H9 (cell line): ENCODE results near the gene ZSWIM4. TPM values are rescaled to one million over a fixed set of nuclear protein-coding genes. Genes with fewer than 3 reads are reported as not detected.
A peak's percentile ranks its signal among the peaks of the same experiment; 100 is the strongest.

Experiments used
- DNase-seq: peaks from one replicate; pipeline ENCODE4 v3.0.0-alpha.2; 2017
- H2AFZ ChIP-seq: one replicate; pipeline ENCODE4 v1.6.1; 2013; ENCODE audit warnings: mild to moderate bottlenecking, low read length, control low read depth, moderate library complexity
- H2AK5ac ChIP-seq: 2 replicates; pipeline ENCODE4 v1.6.1; 2013; ENCODE audit warnings: low read length, control low read depth, mixed read lengths; ENCODE audit not compliant: insufficient read length
- H2BK120ac ChIP-seq: one replicate; pipeline ENCODE4 v1.6.1; 2013; ENCODE audit warnings: low read depth, mild to moderate bottlenecking, low read length, control low read depth, inconsistent platforms; ENCODE audit not compliant: poor library complexity, severe bottlenecking
- H2BK12ac ChIP-seq: 2 replicates; pipeline ENCODE4 v1.6.1; 2013; ENCODE audit warnings: low read length, control low read depth, mixed read lengths, low read depth; ENCODE audit not compliant: insufficient read length
- H2BK15ac ChIP-seq: 2 replicates; pipeline ENCODE4 v1.6.1; 2013; ENCODE audit warnings: low read depth, low read length, control low read depth
- H2BK20ac ChIP-seq: one replicate; pipeline ENCODE4 v1.6.1; 2013; ENCODE audit warnings: low read depth, mild to moderate bottlenecking, low read length, control low read depth, inconsistent platforms; ENCODE audit not compliant: poor library complexity, severe bottlenecking
- H2BK5ac ChIP-seq: 2 replicates; pipeline ENCODE4 v1.6.1; 2013; ENCODE audit warnings: low read length, control low read depth, mixed read lengths; ENCODE audit not compliant: insufficient read length
- H3K14ac ChIP-seq: 2 replicates; pipeline ENCODE4 v1.6.1; 2013; ENCODE audit warnings: low read length, control low read depth; ENCODE audit not compliant: insufficient read depth
- H3K18ac ChIP-seq: 2 replicates; pipeline ENCODE4 v1.6.1; 2013; ENCODE audit warnings: low read depth, mild to moderate bottlenecking, mixed read lengths, low read length, control low read depth; ENCODE audit not compliant: insufficient read length
- H3K23ac ChIP-seq: 2 replicates; pipeline ENCODE4 v1.6.1; 2013; ENCODE audit warnings: low read length, control low read depth, mixed read lengths, low read depth; ENCODE audit not compliant: insufficient read length
- H3K23me2 ChIP-seq: 2 replicates; pipeline ENCODE4 v1.6.1; 2013; ENCODE audit warnings: low read depth, mild to moderate bottlenecking, mixed read lengths, low read length, control low read depth; ENCODE audit not compliant: insufficient read length, poor library complexity, severe bottlenecking
- H3K27ac ChIP-seq: 2 replicates; pipeline ENCODE4 v1.5.1; 2013; ENCODE audit warnings: low read length, control low read depth, mixed read lengths, low read depth; ENCODE audit not compliant: insufficient read length
- H3K27me3 ChIP-seq: 2 replicates; pipeline ENCODE4 v1.6.1; 2013; ENCODE audit warnings: low read length, control low read depth, inconsistent platforms; ENCODE audit not compliant: insufficient read depth
- H3K4ac ChIP-seq: 2 replicates; pipeline ENCODE4 v1.6.1; 2013; ENCODE audit warnings: low read depth, mild to moderate bottlenecking, control low read depth, inconsistent platforms, low read length, moderate library complexity
- H3K4me1 ChIP-seq: 2 replicates; pipeline ENCODE4 v1.6.1; 2013; ENCODE audit warnings: low read length, control low read depth, inconsistent platforms; ENCODE audit not compliant: insufficient read depth
- H3K4me2 ChIP-seq: 2 replicates; pipeline ENCODE4 v1.6.1; 2013; ENCODE audit warnings: low read length, control low read depth, mixed read lengths; ENCODE audit not compliant: insufficient read length, insufficient read depth
- H3K56ac ChIP-seq: 2 replicates; pipeline ENCODE4 v1.6.1; 2013; ENCODE audit warnings: low read depth, mild to moderate bottlenecking, mixed read lengths, low read length, control low read depth; ENCODE audit not compliant: insufficient read length
- H3K79me1 ChIP-seq: 2 replicates; pipeline ENCODE4 v1.6.1; 2013; ENCODE audit warnings: low read depth, mild to moderate bottlenecking, moderate library complexity, low read length, control low read depth, inconsistent platforms; ENCODE audit not compliant: insufficient read depth, poor library complexity, severe bottlenecking
- H3K79me2 ChIP-seq: 2 replicates; pipeline ENCODE4 v1.6.1; 2013; ENCODE audit warnings: low read length, control low read depth, inconsistent platforms; ENCODE audit not compliant: insufficient read depth
- H3K9ac ChIP-seq: 2 replicates; pipeline ENCODE4 v1.6.1; 2013; ENCODE audit warnings: low read length, control low read depth, mixed read lengths; ENCODE audit not compliant: insufficient read length; ENCODE audit errors: extremely low read depth
- H3K9me3 ChIP-seq: one replicate; pipeline ENCODE4 v1.6.1; 2013; ENCODE audit warnings: low read depth, low read length, inconsistent platforms; ENCODE audit not compliant: control insufficient read depth
- H3T11ph ChIP-seq: one replicate; pipeline ENCODE4 v1.6.1; 2013; ENCODE audit warnings: mild to moderate bottlenecking, low read length, control low read depth, inconsistent platforms
- H4K20me1 ChIP-seq: one replicate; pipeline ENCODE4 v1.6.1; 2013; ENCODE audit not compliant: control insufficient read depth, insufficient read length, insufficient read depth
- H4K5ac ChIP-seq: 2 replicates; pipeline ENCODE4 v1.6.1; 2013; ENCODE audit warnings: low read depth, mild to moderate bottlenecking, mixed read lengths, low read length, control low read depth; ENCODE audit not compliant: insufficient read length
- H4K8ac ChIP-seq: replicated peaks from 2 replicates; pipeline ENCODE4 v1.6.1; 2013; ENCODE audit warnings: low read length, control low read depth, mixed read lengths, low read depth; ENCODE audit not compliant: insufficient read length
- H4K91ac ChIP-seq: 2 replicates; pipeline ENCODE4 v1.6.1; 2013; ENCODE audit warnings: low read depth, mild to moderate bottlenecking, moderate library complexity, mixed read lengths, low read length, control low read depth; ENCODE audit not compliant: insufficient read length
- H3K27ac Mint-ChIP-seq, 3 experiments: 2 replicates in 2 of 3; 3 replicates in 1 of 3; pipeline ENCODE4 v1.8.0; 2020 to 2021; ENCODE audit warnings: mixed read lengths in 3 of 3, mild to moderate bottlenecking in 1 of 3, moderate library complexity in 1 of 3
- H3K27me3 Mint-ChIP-seq: 2 replicates; pipeline ENCODE4 v1.8.0; 2021; ENCODE audit warnings: low read depth, mild to moderate bottlenecking, moderate library complexity, mixed read lengths
- H3K36me3 Mint-ChIP-seq, 3 experiments: 2 replicates in 2 of 3; 3 replicates in 1 of 3; pipeline ENCODE4 v1.8.0; 2020 to 2021; ENCODE audit warnings: low read depth in 3 of 3, mixed read lengths in 3 of 3; ENCODE audit not compliant: insufficient read depth in 1 of 3
- H3K4me1 Mint-ChIP-seq, 2 experiments: 2 replicates each; pipeline ENCODE4 v1.8.0; 2020; ENCODE audit warnings: mixed read lengths in 2 of 2
- H3K4me3 Mint-ChIP-seq, 2 experiments: 2 replicates in 1 of 2; 3 replicates in 1 of 2; pipeline ENCODE4 v1.8.0; 2020 to 2021; ENCODE audit warnings: mild to moderate bottlenecking in 2 of 2, mixed read lengths in 2 of 2, moderate library complexity in 1 of 2
- H3K9me3 Mint-ChIP-seq, 2 experiments: 2 replicates in 1 of 2; 3 replicates in 1 of 2; pipeline ENCODE4 v1.8.0; 2020; ENCODE audit warnings: mild to moderate bottlenecking in 2 of 2, mixed read lengths in 2 of 2, moderate library complexity in 1 of 2
- CTCF ChIP-seq: fragments of 200-600 bp; sonication (generic); conservative IDR thresholded peaks from 3 replicates; pipeline ENCODE4 v1.8.0; 2021; ENCODE audit warnings: antibody characterized with exemption, mild to moderate bottlenecking
- WGBS: extraction: QIAGEN DNeasy Blood & Tissue Kit; methylation state at CpG from one replicate; pipeline ENCODE4 v1.1.7; 2013; ENCODE audit warnings: missing lambda C conversion rate, low lambda C conversion rate, mixed read lengths; ENCODE audit not compliant: insufficient read length; ENCODE audit errors: extremely low coverage; 5-methylcytosine and 5-hydroxymethylcytosine counted together
- total RNA-seq: library from RNA; stranded (reverse); gene quantifications from 2 replicates; pipeline ENCODE4 v1.2.1, GENCODE V29; 2021

ZSWIM4 gene
- total RNA-seq, 1 experiment from 2014 or later: 50.7 TPM

- H3K27ac ChIP-seq: no peak overlapping the region
- no peak overlapping the region for H3K14ac ChIP-seq
- H3K36me3 Mint-ChIP-seq: no peaks in the 10 kb centered on the region; a peak in 1 of 7 replicates
- no peak overlapping the region for H3K23ac ChIP-seq
- H3K27me3 ChIP-seq: peaks cover 36% of the 10 kb centered on the region; the same call in 1 of the 2 replicates
- peaks cover 99% of the 10 kb centered on the region for H3K27me3 Mint-ChIP-seq
- H3K9me3 ChIP-seq: no peaks in the 10 kb centered on the region
- no peaks in the 10 kb centered on the region for H4K20me1 ChIP-seq
- H4K8ac ChIP-seq: no peak overlapping the region
- H3K23me2 ChIP-seq: peaks cover 3% of the 10 kb centered on the region
- H3K9ac ChIP-seq: no peak overlapping the region
- H2BK15ac ChIP-seq: no peak overlapping the region
- WGBS: no CpG with 5 or more reads among the region's 45 CpGs
- H4K5ac ChIP-seq: no peak overlapping the region
- H3T11ph ChIP-seq: no peak overlapping the region
- H3K4me3 Mint-ChIP-seq: peak overlapping the region; percentile 34 to 81
- H3K79me1 ChIP-seq: no peaks in the 10 kb centered on the region
- H3K27ac Mint-ChIP-seq: no peak overlapping the region
- H3K4me1 Mint-ChIP-seq: peaks cover 3 to 8% of the 10 kb centered on the region in 2 experiments
- H3K79me2 ChIP-seq: no peaks in the 10 kb centered on the region
- no peak overlapping the region for H4K91ac ChIP-seq
- no peak overlapping the region for H2BK5ac ChIP-seq
- no peak overlapping the region for H3K18ac ChIP-seq
- no peak overlapping the region for H2AFZ ChIP-seq
- H2AK5ac ChIP-seq: no peak overlapping the region
- 0 out of 3 replicates have a peak, but pooled peaks have one; percentile 23 for TF ChIP-seq CTCF
- H3K9me3 Mint-ChIP-seq: no peaks in the 10 kb centered on the region
- H3K4me2 ChIP-seq: peak overlapping the region; percentile 1
- no peak overlapping the region for H3K4ac ChIP-seq
- H2BK12ac ChIP-seq: no peak overlapping the region
- H2BK120ac ChIP-seq: no peak overlapping the region
- H3K56ac ChIP-seq: no peak overlapping the region
- peak; percentile 83 for DNase-seq
- H3K4me1 ChIP-seq: no peaks in the 10 kb centered on the region
- H2BK20ac ChIP-seq: no peak overlapping the region
These were observed 77.6 kb downstream of the ZSWIM4 start for GRCh38 chr19:13872695-13873389.
